GM12872 (cell line): ENCODE measurements around the gene NKIRAS1.

Experiments used
- TF ChIP-seq, protein P1 (sequence below): IDR thresholded peaks from 3 replicates; pipeline ENCODE4 v1.5.1; 2011; ENCODE audit warnings: low read depth, mild to moderate bottlenecking, low read length, moderate library complexity; ENCODE audit not compliant: insufficient read depth

Gene NKIRAS1

DNA sequence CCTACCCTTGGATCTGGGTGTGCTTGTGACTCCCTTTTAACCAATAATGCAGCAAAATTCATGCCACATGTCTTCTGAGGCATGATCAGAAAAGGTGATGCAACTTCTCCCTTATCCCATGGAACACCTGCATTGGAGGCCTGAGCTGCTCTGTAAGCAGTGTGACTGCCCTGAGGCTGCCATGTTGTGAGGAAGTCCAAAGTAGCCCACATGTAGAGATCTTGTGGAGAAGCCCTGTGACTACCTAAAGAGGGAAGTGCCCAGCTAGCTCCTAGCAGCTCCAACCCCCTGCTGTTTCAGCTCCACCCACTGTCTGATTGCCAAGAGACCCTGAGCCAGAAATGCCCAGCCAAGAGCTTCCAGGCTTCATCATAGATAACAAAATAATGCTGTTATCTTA, 21.9 kb upstream of the NKIRAS1 start:
- TF ChIP-seq, protein P1, sequence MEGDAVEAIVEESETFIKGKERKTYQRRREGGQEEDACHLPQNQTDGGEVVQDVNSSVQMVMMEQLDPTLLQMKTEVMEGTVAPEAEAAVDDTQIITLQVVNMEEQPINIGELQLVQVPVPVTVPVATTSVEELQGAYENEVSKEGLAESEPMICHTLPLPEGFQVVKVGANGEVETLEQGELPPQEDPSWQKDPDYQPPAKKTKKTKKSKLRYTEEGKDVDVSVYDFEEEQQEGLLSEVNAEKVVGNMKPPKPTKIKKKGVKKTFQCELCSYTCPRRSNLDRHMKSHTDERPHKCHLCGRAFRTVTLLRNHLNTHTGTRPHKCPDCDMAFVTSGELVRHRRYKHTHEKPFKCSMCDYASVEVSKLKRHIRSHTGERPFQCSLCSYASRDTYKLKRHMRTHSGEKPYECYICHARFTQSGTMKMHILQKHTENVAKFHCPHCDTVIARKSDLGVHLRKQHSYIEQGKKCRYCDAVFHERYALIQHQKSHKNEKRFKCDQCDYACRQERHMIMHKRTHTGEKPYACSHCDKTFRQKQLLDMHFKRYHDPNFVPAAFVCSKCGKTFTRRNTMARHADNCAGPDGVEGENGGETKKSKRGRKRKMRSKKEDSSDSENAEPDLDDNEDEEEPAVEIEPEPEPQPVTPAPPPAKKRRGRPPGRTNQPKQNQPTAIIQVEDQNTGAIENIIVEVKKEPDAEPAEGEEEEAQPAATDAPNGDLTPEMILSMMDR, result no peak

DNA sequence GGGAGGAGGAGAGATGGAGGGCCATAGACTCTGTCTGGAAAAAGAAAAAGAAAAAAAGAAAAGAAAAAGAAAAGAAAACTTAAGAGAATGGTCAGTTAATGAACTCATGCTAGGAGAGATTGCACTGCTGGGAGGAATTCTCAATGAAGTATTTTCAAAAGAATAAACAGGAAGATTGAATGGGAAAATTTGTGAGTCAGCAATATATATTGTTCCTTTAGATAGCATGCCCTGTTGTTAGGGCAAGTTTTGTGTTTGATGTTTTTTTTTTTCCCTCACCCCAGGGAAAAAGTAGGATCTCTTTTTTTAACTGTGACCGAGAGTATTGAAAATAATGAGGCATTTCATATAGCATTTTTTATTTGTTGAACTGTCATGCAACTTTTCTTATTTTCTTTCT, 20.5 kb upstream of the NKIRAS1 start:
- TF ChIP-seq, protein P1, result no peak

DNA sequence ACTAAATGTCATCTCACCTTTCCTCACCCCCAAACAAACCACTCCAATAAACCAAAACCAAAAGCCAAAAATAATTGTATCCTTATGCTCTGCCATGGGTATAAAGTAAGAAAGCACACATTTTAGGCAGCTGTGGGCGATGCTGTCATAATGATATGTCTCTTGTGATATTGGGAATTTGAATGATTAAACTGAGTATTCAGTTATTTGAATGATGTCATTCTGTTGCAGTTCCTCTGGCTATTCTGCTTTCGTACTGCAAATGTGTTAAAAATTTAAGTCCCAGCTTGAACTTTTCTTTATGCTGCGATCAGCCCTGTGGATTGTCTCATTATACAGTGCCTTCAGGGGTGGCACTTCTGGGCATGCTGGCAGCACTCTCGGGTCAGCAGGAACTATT, 17.5 kb upstream of the NKIRAS1 start:
- TF ChIP-seq, protein P1, result no peak

DNA sequence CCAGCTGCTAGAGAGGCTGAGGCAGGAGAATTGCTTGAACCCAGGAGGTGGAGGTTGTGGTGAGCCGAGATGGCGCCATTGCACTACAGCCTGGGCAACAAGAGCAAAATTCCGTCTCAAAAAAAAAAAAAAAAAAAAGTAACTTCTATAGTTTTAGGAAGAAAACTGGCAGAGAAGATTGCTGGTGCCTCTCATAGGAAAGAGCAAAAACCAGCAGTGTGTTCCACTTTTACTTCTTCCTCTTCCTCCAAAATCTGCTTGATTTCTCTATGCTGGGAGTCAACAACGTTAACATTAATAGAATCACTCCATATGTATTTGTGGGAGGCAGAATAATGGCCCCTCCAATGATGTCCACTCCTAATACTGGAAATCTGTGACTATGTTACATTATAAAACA, 15.8 kb upstream of the NKIRAS1 start:
- TF ChIP-seq, protein P1, result no peak

DNA sequence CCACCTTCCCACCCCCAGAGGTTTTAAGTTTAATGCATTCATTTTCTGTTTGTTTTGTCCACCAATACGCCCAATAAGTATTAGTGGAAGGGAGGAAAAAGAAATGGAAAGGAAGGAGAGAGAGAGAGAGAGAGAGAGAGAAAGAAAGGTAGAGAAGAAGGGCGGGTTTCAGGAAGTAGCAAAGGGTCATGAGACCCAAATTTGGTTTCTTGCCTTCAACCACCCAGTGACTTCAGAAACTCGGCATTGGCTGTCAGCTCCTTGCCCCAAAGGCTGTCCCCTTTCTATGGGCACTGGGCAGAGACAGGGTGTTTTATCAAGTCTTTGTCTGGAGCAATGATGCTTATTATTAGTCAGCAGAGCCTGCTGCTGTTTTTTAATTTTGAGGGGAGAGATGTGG, 14.8 kb upstream of the NKIRAS1 start:
- TF ChIP-seq, protein P1, result no peak

DNA sequence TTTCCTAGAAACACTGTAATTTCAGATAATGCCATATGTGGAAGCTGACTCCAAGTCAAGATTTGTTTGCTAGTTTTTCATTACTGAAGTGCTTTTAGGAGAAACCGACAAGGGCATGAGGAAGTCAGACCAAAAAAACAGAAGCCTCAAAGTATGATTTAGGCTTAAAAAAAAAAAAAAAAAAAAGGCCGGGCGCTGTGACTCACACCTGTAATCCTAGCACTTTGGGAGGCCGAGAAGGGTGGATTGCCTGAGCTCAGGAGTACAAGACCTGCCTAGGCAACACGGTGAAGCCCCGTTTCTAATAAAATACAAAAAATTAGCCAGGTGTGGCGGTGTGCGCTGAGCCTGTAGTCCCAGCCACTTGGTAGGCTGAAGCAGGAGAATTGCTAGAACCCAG, 11.7 kb upstream of the NKIRAS1 start:
- TF ChIP-seq, protein P1, result no peak

DNA sequence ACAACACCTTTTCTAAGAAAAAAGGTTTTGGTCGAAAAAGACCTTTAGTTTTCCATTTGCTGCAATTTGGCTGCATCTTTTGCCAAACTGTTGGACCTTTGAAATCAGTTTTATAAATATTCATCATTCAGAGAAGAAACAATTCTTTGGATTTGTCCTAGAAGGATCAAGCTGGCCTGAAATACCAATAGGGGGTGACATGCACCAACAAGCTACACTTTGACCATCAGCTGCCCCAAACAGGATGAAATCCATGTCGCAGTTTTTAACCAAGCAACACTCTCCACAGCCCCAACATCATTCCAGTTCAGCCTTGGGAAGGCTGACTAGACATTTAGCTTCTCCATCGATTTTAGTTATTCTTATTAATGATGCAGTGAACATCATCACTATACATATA, 9.9 kb upstream of the NKIRAS1 start:
- TF ChIP-seq, protein P1, result 0 out of 3 replicates have a peak, but pooled peaks have one; percentile 12

DNA sequence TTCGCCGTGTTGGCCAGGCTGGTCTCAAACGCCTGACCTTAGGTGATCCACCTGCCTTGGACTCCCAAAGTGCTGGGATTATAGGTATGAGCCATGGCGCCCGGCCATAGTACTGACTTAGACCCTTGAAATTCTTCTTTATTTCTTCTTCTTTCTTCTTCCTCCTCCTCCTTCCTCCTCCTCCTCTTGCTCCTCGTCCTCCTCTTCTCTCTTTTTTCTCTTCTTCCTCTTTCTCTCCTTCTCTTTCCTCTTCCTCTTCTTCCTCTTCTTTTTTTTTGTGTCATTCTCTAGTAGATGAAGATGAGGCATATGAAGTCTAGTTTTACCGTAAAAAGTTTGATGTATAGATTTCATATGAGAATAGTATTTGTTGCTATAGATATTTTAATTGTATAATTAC, 9.5 kb upstream of the NKIRAS1 start:
- TF ChIP-seq, protein P1, result no peak
